GM12801 (cell line): ENCODE results near the gene COX7B.

Experiments
- CTCF ChIP-seq: IDR thresholded peaks from one replicate; pipeline ENCODE4 v1.5.1; 2011; ENCODE audit warnings: control low read depth; ENCODE audit not compliant: insufficient read length; ENCODE audit errors: extremely low read depth

The COX7B gene

GRCh38 chrX:77935886-77936285 lies 36.6 kb downstream of the COX7B start:
- no peak for TF ChIP-seq CTCF

- TF ChIP-seq CTCF = no peak
Measured at GRCh38 chrX:77936299-77936698, 37.0 kb downstream of the COX7B start.

GRCh38 chrX:77937291-77937690 lies 38.0 kb downstream of the COX7B start:
- no peak for TF ChIP-seq CTCF

GRCh38 chrX:77938083-77938680 lies 38.9 kb downstream of the COX7B start:
- TF ChIP-seq CTCF = no peak

- TF ChIP-seq CTCF = no peak
Measured at GRCh38 chrX:77945910-77946545, 46.8 kb downstream of the COX7B start.

- no peak for TF ChIP-seq CTCF
Measured at GRCh38 chrX:77946571-77946970, 47.3 kb downstream of the COX7B start.

GRCh38 chrX:77949840-77950239 lies 50.6 kb downstream of the COX7B start:
- TF ChIP-seq CTCF = no peak
